Measurements from ENCODE around the gene PI4K2A. TPM values are rescaled to one million over a fixed set of nuclear protein-coding genes. Genes with fewer than 3 reads are reported as not detected.

The PI4K2A gene
- total RNA-seq, 2 donors from 2014 or later: 12.3 to 26.2 TPM

DNA sequence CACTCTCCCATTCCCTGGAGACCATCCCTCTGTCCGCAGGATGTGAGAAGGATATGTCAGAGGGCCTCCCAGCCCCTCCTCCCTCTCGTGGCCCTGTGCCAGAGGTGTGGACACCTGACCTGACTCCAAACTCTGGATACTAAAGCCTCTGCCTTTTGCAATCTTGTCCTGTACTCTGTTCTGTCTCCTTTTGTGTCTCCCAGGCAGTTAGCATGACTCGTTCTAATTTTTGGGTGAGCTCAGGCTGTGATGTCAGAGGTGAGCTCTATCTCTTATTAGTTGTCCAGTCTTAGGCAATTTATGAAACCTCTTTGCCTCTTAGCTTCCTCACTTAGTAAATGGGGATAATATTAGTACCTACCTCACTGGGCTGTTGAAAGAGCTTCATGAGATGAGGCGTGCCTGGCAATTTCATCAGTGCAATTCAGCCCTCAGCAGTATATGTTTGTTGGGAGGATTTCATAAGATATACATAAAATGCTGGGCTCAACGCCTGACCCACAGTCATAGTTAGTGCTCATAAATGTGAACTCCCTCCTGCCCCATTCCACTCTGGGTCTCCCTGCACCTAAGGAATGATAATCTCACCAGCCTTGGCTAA, 84.0 kb downstream of the PI4K2A start:
- H3K4me1 ChIP-seq (replicated peaks): peaks cover under 1% of the 10 kb centered on the region
- WGBS: 74% methylated on average over 5 of the region's 5 CpGs
- H3K4me3 ChIP-seq: no peak overlapping the region
- intact Hi-C loops (cut with DNase I): no loop called here
- no peak overlapping the region for H3K27ac ChIP-seq
- no peak for DNase-seq (ENCODE audit: low spot score)
- H3K36me3 ChIP-seq: no peaks in the 10 kb centered on the region
- TF ChIP-seq POLR2A (IDR thresholded peaks at IDR 0.05) (no peak), CTCF (IDR thresholded peaks at IDR 0.05) (no peak), POLR2AphosphoS5 (IDR thresholded peaks at IDR 0.05) (no peak)
- no peaks in the 10 kb centered on the region for H3K27me3 ChIP-seq (replicated peaks; ENCODE audit: insufficient read depth)
- H3K9me3 ChIP-seq: no peaks in the 10 kb centered on the region

Other genes with a start within 250 kb of the PI4K2A start
- 10 to 100 TPM; 14.9 to 38.6 TPM for gene RRP12, start 239.3 kb upstream of the PI4K2A start, total RNA-seq
- 100 to 1,000 TPM; 198 to 277 TPM for gene PGAM1, start 214.5 kb upstream of the PI4K2A start, total RNA-seq
- 10 to 100 TPM; 21.8 to 30.8 TPM for gene EXOSC1, start 194.7 kb upstream of the PI4K2A start, total RNA-seq
- 10 to 100 TPM; 30.8 to 42.4 TPM for gene ZDHHC16, start 194.5 kb upstream of the PI4K2A start, total RNA-seq
- 100 to 1,000 TPM in 1 of 2 donors, 10 to 100 TPM in 1; 41.5 to 207 TPM for gene MMS19, start 142.2 kb upstream of the PI4K2A start, total RNA-seq
- gene UBTD1, start 141.7 kb upstream of the PI4K2A start, total RNA-seq: 10 to 100 TPM; 10.0 to 93.8 TPM
- gene ANKRD2, start 67.9 kb upstream of the PI4K2A start, total RNA-seq: 10 to 100 TPM in 1 of 2 donors, not detected in 1; 13.9 TPM
- 1 to 10 TPM; 1.0 to 2.7 TPM for gene HOGA1, start 56.3 kb upstream of the PI4K2A start, total RNA-seq
- gene C10orf62, start 51.0 kb upstream of the PI4K2A start, total RNA-seq: 10 to 100 TPM in 1 of 2 donors, not detected in 1; 14.0 TPM
- gene MORN4, start 7.2 kb upstream of the PI4K2A start, total RNA-seq: 1 to 10 TPM; 4.7 to 5.5 TPM
- 10 to 100 TPM; 17.0 to 28.6 TPM for gene AVPI1, start 46.6 kb downstream of the PI4K2A start, total RNA-seq
- 10 to 100 TPM; 32.8 to 35.3 TPM for gene MARVELD1, start 73.1 kb downstream of the PI4K2A start, total RNA-seq
- gene ZFYVE27, start 96.5 kb downstream of the PI4K2A start, total RNA-seq: 10 to 100 TPM; 15.3 to 41.4 TPM
- 1 to 10 TPM in 1 of 2 donors, under 1 TPM in 1; 0.23 to 3.2 TPM for gene SFRP5, start 131.3 kb downstream of the PI4K2A start, total RNA-seq
- gene GOLGA7B, start 209.2 kb downstream of the PI4K2A start, total RNA-seq: under 1 TPM; 0.23 TPM

Measured in prostate gland (tissue), 2 donors.